SK-N-SH treated with all-trans-retinoic acid at 6 μM for 48 hours (cell line): ENCODE data around the gene FLOT2.
A peak's percentile ranks its signal among the peaks of the same experiment; 100 is the strongest.

Source experiments
- ATAC-seq: fragments of 200-7000 bp; cut with Tn5 transposase; 3 replicates; pipeline ENCODE4 v1.9.1; 2020; ENCODE audit warnings: mild to moderate bottlenecking, moderate library complexity
- ARNTL ChIP-seq: fragments of 450-650 bp; formaldehyde crosslinking; IDR thresholded peaks from 2 replicates; pipeline ENCODE4 v1.5.0; 2020; ENCODE audit warnings: low read depth, mild to moderate bottlenecking, moderate library complexity, borderline replicate concordance
- BACH2 ChIP-seq: fragments of 250-450 bp; sonication (Bioruptor Pico); IDR thresholded peaks from 2 replicates; pipeline ENCODE4 v1.9.0; 2021; ENCODE audit warnings: mild to moderate bottlenecking, borderline replicate concordance
- CSDC2 ChIP-seq: fragments of 250-450 bp; sonication (Bioruptor Pico); IDR thresholded peaks from 2 replicates; pipeline ENCODE4 v1.5.0; 2020; ENCODE audit warnings: mild to moderate bottlenecking, moderate library complexity
- ESRRG ChIP-seq: fragments of 250-450 bp; sonication (Bioruptor Pico); IDR thresholded peaks from 2 replicates; pipeline ENCODE4 v1.6.1; 2021; ENCODE audit warnings: mild to moderate bottlenecking
- GLIS3 ChIP-seq: fragments of 250-450 bp; sonication (Bioruptor Pico); IDR thresholded peaks from 2 replicates; pipeline ENCODE4 v1.5.0; 2020; ENCODE audit warnings: mild to moderate bottlenecking, moderate library complexity
- PPARA ChIP-seq: fragments of 250-450 bp; sonication (Bioruptor Pico); IDR thresholded peaks from 2 replicates; pipeline ENCODE4 v1.5.0; 2020; ENCODE audit warnings: mild to moderate bottlenecking, borderline replicate concordance
- SNAI2 ChIP-seq: fragments of 250-450 bp; sonication (Bioruptor Pico); IDR thresholded peaks from 2 replicates; pipeline ENCODE4 v1.5.0; 2020; ENCODE audit warnings: mild to moderate bottlenecking, moderate library complexity
- TCF4 ChIP-seq: fragments of 250-450 bp; sonication (Bioruptor Pico); IDR thresholded peaks from 2 replicates; pipeline ENCODE4 v1.8.0; 2021; ENCODE audit warnings: mild to moderate bottlenecking, moderate library complexity, borderline replicate concordance
- ZC3H10 ChIP-seq: fragments of 250-450 bp; sonication (Bioruptor Pico); IDR thresholded peaks from 2 replicates; pipeline ENCODE4 v1.5.1; 2021; ENCODE audit warnings: mild to moderate bottlenecking, moderate library complexity
- ZFP3 ChIP-seq: fragments of 250-450 bp; sonication (Bioruptor Pico); IDR thresholded peaks from 2 replicates; pipeline ENCODE4 v1.5.0; 2020; ENCODE audit warnings: mild to moderate bottlenecking, moderate library complexity
- ZFP30 ChIP-seq: fragments of 450-650 bp; formaldehyde crosslinking; IDR thresholded peaks from 2 replicates; pipeline ENCODE4 v1.5.0; 2022; ENCODE audit warnings: mild to moderate bottlenecking, moderate library complexity
- ZNF565 ChIP-seq: fragments of 450-650 bp; formaldehyde crosslinking; conservative IDR thresholded peaks from 2 replicates; pipeline ENCODE4 v1.5.0; 2020; ENCODE audit warnings: low read depth, mild to moderate bottlenecking, moderate library complexity
- ZNF8 ChIP-seq: fragments of 450-650 bp; formaldehyde crosslinking; IDR thresholded peaks from 2 replicates; pipeline ENCODE4 v1.5.0; 2020; ENCODE audit warnings: mild to moderate bottlenecking, moderate library complexity
- TF ChIP-seq, protein P1 (sequence below): fragments of 250-450 bp; sonication (Bioruptor Pico); IDR thresholded peaks from 2 replicates; pipeline ENCODE4 v1.8.0; 2020; ENCODE audit warnings: mild to moderate bottlenecking, moderate library complexity, borderline replicate concordance
- TF ChIP-seq, protein P2 (sequence below): fragments of 250-450 bp; sonication (Bioruptor Pico); IDR thresholded peaks from 2 replicates; pipeline ENCODE4 v1.5.1; 2021; ENCODE audit warnings: mild to moderate bottlenecking, moderate library complexity
- TF ChIP-seq, protein P3 (sequence below): fragments of 250-450 bp; sonication (Bioruptor Pico); IDR thresholded peaks from 2 replicates; pipeline ENCODE4 v1.8.0; 2021; ENCODE audit warnings: low read depth, mild to moderate bottlenecking, moderate library complexity, borderline replicate concordance
- TF ChIP-seq, protein P4 (sequence below): fragments of 250-450 bp; sonication (Bioruptor Pico); IDR thresholded peaks from 2 replicates; pipeline ENCODE4 v1.5.1; 2020; ENCODE audit warnings: low read depth, mild to moderate bottlenecking, moderate library complexity
- TF ChIP-seq, protein P5 (sequence below): fragments of 250-450 bp; sonication (Bioruptor Pico); IDR thresholded peaks from 2 replicates; pipeline ENCODE4 v1.5.0; 2020; ENCODE audit warnings: mild to moderate bottlenecking, moderate library complexity

FLOT2 gene, protein sequence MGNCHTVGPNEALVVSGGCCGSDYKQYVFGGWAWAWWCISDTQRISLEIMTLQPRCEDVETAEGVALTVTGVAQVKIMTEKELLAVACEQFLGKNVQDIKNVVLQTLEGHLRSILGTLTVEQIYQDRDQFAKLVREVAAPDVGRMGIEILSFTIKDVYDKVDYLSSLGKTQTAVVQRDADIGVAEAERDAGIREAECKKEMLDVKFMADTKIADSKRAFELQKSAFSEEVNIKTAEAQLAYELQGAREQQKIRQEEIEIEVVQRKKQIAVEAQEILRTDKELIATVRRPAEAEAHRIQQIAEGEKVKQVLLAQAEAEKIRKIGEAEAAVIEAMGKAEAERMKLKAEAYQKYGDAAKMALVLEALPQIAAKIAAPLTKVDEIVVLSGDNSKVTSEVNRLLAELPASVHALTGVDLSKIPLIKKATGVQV

DNA sequence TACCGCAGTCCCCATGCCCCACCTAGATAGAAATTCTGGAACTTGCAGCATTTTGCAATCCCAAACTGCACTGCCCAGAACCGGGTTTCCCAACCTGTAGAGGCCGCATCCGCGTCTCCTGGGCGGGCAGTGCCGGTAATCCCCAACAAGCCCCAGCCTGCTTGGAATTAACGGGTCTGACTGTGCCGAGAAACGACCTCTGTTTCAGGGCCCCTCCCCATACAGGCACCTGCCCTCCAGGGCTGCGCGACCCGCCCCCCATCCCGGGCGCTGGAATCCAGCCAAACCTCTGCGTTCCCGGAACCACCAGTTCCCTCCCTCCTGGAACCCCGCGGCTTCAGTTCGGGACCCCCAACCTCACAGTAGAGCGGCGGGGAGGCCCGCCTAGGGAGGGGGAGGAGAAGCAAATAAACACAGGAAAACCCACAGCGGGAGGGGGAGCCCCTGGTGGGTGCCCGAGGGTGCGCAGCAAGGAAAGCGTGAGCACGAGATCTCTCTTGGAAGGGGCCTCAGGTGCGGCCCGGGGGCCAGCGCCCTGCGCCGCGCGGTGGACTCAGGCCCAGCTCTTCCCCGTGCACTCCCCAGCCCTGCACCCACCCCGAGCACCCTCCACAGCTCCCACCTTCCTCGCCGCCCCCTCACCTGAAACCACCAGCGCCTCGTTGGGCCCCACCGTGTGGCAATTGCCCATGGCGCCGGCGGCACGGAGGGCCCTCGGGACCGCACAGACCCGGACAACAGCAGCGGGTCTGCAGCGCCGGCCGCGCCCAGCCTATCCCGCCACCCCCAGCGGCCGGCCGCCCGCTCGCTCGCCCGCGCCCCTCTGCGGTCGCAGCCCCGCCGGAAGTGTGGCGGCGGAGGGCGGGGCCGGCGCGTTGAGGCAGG lies at the start of gene FLOT2:
Gene FLOT2 (minus strand): TSS at position 850 of the 885 bp plus-strand sequence. CDS start 159 bp downstream, at position 691.
- TF ChIP-seq ESRRG (CRISPR knock-in tag), result no peak
- no peak for TF ChIP-seq CSDC2
- TF ChIP-seq SNAI2 (CRISPR knock-in tag), result no peak
- TF ChIP-seq TCF4, result no peak
- TF ChIP-seq, protein P1, sequence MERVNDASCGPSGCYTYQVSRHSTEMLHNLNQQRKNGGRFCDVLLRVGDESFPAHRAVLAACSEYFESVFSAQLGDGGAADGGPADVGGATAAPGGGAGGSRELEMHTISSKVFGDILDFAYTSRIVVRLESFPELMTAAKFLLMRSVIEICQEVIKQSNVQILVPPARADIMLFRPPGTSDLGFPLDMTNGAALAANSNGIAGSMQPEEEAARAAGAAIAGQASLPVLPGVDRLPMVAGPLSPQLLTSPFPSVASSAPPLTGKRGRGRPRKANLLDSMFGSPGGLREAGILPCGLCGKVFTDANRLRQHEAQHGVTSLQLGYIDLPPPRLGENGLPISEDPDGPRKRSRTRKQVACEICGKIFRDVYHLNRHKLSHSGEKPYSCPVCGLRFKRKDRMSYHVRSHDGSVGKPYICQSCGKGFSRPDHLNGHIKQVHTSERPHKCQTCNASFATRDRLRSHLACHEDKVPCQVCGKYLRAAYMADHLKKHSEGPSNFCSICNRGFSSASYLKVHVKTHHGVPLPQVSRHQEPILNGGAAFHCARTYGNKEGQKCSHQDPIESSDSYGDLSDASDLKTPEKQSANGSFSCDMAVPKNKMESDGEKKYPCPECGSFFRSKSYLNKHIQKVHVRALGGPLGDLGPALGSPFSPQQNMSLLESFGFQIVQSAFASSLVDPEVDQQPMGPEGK (CRISPR knock-in tag), result peak; percentile 53; the same call in 1 of the 2 replicates
- TF ChIP-seq, protein P2, sequence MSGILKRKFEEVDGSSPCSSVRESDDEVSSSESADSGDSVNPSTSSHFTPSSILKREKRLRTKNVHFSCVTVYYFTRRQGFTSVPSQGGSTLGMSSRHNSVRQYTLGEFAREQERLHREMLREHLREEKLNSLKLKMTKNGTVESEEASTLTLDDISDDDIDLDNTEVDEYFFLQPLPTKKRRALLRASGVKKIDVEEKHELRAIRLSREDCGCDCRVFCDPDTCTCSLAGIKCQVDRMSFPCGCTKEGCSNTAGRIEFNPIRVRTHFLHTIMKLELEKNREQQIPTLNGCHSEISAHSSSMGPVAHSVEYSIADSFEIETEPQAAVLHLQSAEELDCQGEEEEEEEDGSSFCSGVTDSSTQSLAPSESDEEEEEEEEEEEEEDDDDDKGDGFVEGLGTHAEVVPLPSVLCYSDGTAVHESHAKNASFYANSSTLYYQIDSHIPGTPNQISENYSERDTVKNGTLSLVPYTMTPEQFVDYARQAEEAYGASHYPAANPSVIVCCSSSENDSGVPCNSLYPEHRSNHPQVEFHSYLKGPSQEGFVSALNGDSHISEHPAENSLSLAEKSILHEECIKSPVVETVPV (CRISPR knock-in tag), result no peak
- no peak for TF ChIP-seq BACH2 (CRISPR knock-in tag)
- ATAC-seq, result peak; percentile 80

DNA sequence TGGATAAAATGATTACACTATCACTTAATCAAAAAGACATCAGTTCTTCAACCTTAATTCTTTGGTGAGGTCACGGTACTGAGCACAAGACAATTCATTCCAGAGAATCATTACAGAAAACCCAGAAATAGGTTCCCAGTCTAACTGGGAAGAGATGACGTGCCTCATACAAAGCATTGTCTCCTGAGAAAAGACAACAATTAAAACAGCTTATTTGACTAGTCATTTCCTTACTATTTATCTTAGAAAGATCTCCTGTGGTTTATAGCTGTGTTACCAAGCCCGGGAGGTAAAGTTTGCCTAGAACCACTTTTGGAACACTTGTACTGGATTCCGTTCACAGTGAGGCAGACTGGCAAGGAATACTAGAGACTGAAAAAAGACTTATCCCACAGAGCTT lies 48.7 kb upstream of the FLOT2 start:
- ATAC-seq, result no peak
- no peak for TF ChIP-seq ZNF565 (CRISPR knock-in tag)
- TF ChIP-seq ZFP30 (CRISPR knock-in tag), result no peak
- no peak for TF ChIP-seq ZNF8 (CRISPR knock-in tag)
- TF ChIP-seq TCF4, result no peak
- TF ChIP-seq, protein P3, sequence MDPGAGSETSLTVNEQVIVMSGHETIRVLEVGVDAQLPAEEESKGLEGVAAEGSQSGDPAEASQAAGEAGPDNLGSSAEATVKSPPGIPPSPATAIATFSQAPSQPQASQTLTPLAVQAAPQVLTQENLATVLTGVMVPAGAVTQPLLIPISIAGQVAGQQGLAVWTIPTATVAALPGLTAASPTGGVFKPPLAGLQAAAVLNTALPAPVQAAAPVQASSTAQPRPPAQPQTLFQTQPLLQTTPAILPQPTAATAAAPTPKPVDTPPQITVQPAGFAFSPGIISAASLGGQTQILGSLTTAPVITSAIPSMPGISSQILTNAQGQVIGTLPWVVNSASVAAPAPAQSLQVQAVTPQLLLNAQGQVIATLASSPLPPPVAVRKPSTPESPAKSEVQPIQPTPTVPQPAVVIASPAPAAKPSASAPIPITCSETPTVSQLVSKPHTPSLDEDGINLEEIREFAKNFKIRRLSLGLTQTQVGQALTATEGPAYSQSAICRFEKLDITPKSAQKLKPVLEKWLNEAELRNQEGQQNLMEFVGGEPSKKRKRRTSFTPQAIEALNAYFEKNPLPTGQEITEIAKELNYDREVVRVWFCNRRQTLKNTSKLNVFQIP (CRISPR knock-in tag), result no peak
- TF ChIP-seq, protein P4, sequence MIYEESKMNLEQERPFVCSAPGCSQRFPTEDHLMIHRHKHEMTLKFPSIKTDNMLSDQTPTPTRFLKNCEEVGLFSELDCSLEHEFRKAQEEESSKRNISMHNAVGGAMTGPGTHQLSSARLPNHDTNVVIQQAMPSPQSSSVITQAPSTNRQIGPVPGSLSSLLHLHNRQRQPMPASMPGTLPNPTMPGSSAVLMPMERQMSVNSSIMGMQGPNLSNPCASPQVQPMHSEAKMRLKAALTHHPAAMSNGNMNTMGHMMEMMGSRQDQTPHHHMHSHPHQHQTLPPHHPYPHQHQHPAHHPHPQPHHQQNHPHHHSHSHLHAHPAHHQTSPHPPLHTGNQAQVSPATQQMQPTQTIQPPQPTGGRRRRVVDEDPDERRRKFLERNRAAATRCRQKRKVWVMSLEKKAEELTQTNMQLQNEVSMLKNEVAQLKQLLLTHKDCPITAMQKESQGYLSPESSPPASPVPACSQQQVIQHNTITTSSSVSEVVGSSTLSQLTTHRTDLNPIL (CRISPR knock-in tag), result no peak
- TF ChIP-seq, all 23 proteins: peak for 0

DNA sequence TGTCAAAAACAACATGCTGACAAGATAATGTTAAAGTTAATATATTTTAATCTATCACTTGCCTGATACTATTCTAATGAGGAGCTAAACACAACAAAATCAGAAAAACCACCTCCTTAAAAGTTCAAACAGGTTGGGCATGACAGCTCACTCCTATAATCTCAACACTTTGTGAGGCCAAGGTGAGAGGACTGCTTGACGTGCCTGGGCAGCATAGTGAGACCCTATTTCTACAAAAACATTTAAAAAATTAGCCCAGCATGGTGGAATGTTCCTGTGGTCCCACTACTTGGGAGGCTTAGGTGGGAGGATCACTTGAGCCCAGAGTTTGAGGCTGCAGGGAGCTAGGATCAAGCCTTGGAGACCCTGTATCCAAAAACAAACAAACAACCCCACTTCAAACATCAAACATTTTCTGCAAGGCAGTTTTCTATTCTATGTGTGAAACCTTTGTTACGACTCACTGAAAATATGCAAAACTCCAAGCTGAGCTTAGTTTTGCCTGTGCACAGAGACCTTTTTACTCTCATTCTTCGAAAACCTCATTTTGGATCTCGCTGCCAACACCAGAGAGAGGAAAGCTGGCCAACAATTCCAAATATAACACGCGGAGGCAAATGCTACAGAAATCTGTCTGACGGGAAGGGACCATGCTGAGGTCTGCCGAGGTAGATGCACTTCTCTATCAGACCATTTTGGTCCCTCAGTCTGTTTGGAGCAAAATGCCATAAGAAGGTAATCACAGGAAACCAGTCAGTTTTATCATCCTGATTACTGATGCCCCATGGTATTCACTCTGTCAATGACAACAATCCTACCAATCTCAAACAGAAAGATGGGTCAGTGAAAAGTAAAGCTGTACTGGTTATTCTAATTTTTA lies 47.6 kb upstream of the FLOT2 start:
- ATAC-seq, result no peak; the same call in 2 of the 3 replicates
- TF ChIP-seq PPARA (CRISPR knock-in tag) (no peak), TCF4 (no peak), ARNTL (CRISPR knock-in tag) (no peak)
- TF ChIP-seq, all 23 proteins: peak for 0

DNA sequence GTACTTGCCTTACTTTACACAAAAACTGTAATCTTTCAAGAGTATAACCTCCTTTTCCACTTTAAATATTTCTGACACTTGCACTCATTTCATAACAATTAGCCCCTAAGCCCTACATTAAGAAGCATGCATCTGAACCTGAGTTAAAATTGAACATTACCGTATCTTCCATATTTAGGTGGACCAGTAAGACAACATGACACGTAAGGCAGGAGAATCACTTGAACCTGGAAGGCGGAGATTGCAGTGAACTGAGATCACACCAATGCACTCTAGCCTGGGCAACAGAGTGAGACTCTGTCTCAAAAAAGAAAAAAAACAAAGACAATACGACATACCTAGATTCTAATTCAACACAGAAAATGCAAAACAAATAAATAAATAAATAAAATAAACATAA lies 46.8 kb upstream of the FLOT2 start:
- no peak for ATAC-seq
- no peak for TF ChIP-seq PPARA (CRISPR knock-in tag)
- no peak for TF ChIP-seq BACH2 (CRISPR knock-in tag)
- TF ChIP-seq GLIS3 (CRISPR knock-in tag), result no peak
- TF ChIP-seq, protein P5, sequence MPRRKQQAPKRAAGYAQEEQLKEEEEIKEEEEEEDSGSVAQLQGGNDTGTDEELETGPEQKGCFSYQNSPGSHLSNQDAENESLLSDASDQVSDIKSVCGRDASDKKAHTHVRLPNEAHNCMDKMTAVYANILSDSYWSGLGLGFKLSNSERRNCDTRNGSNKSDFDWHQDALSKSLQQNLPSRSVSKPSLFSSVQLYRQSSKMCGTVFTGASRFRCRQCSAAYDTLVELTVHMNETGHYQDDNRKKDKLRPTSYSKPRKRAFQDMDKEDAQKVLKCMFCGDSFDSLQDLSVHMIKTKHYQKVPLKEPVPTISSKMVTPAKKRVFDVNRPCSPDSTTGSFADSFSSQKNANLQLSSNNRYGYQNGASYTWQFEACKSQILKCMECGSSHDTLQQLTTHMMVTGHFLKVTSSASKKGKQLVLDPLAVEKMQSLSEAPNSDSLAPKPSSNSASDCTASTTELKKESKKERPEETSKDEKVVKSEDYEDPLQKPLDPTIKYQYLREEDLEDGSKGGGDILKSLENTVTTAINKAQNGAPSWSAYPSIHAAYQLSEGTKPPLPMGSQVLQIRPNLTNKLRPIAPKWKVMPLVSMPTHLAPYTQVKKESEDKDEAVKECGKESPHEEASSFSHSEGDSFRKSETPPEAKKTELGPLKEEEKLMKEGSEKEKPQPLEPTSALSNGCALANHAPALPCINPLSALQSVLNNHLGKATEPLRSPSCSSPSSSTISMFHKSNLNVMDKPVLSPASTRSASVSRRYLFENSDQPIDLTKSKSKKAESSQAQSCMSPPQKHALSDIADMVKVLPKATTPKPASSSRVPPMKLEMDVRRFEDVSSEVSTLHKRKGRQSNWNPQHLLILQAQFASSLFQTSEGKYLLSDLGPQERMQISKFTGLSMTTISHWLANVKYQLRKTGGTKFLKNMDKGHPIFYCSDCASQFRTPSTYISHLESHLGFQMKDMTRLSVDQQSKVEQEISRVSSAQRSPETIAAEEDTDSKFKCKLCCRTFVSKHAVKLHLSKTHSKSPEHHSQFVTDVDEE (CRISPR knock-in tag), result no peak
- TF ChIP-seq ESRRG (CRISPR knock-in tag), result no peak
- TF ChIP-seq TCF4, result no peak
- no peak for TF ChIP-seq ZC3H10 (CRISPR knock-in tag)
- TF ChIP-seq ZFP3 (CRISPR knock-in tag), result no peak
- TF ChIP-seq, protein P4 (CRISPR knock-in tag), result no peak
- TF ChIP-seq, protein P1 (CRISPR knock-in tag), result no peak
- TF ChIP-seq ARNTL (CRISPR knock-in tag), result no peak
